Anterior cingulate cortex (tissue), 58 donors: ENCODE measurements around the gene PHC1.

ENCODE experiments used
- DNase-seq, 58 donors: peaks; one replicate each; lab custom pipeline; 2025; lab: John Stamatoyannopoulos, UW

The PHC1 gene

DNA sequence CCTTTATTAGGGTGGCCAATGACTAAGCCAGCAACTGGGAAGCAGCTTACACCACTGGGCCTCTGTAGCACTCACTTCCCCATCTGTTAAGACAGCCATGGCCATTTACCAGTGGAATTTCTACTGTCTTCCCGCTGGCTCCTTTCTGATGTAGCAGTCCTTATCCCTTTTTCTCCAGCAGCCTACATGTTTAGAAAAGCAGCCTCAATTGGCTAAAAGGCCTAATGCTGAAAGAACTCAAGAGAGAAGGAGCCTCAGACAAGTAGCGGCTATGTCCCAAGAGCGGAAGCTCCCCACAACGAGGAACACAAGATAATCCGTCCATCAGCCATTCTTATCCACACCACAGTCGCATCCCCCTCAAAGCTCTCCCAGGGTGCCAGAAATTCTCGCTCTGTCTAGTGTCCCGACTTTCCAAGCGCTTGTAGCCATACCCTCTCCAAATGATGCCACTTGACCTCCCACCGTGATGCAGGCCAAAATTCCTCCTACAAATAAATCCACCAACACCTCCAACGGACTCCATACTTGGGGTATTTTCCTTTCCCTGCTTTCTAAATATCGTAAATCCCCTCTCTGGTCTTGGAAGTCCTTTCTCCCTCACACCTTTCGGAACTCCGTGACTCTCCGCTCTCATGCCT, 34.5 kb downstream of the PHC1 start:
- DNase-seq = peak in 21 of 58 donors; percentile 2 to 59 (median 32)

DNA sequence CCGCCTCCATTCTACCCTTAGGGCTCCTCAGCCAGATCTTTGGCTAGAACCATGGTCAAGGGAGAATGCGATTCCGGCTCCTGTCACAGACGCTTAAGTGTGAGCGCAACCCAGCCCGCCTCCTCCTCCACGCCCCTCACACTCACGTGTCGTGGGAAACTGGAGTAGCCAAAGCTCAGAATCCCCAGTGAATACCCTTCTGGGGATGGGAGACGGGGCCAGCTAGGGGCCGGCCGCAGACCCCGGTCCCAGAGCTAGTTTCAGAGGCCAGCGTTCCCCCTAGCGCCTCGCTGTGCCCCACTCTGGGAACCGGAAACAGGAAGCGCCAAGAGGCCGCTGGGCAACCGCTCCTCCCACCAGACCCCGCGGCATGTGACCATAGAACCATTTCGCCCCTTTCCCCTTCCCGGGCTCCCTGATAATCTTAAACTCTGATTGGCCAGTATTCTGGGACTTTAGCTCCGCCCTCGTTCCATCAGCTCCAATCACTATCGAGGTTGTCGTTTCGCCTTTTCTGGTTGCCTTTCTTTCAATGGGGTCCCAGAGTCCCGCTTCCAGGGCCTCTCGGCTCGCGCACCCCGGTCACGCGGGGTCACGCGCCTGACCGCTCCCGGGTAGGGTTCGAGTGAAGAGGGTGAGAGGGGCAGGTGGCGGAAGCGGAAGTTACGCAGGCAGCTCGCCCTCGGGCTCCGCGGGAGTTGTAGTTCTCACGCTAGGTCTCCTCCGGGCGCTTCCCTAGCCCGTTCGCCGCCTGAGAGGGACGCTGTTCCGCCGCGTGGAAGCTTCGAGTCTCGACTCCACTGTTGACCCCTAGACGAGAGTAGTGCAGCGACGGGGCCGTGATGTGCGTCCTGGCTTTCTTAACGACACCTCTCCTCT, 35.3 kb downstream of the PHC1 start, which contains the start of gene M6PR:
Gene M6PR, minus strand, starts transcription at position 304 of the 879 bp plus-strand sequence. CDS start 3,241 bp downstream, outside the sequence.
- DNase-seq = peak; percentile 78 to 100 (median 98)

DNA sequence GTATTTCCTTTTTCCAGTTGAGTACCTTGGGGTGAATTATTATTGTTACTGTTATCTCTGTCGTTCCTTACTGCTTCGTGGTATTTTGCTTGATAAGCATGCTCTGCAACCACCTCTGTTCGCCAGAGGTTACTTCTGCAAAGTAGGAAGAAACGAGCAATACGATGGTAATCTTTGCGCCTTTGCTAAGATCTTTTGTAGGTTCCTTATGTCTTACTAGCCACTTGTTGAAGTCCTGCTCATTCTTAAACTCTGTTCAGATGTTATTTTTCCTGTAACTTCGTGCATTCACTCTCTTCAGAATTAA, 35.9 kb downstream of the PHC1 start:
- DNase-seq = no peak

DNA sequence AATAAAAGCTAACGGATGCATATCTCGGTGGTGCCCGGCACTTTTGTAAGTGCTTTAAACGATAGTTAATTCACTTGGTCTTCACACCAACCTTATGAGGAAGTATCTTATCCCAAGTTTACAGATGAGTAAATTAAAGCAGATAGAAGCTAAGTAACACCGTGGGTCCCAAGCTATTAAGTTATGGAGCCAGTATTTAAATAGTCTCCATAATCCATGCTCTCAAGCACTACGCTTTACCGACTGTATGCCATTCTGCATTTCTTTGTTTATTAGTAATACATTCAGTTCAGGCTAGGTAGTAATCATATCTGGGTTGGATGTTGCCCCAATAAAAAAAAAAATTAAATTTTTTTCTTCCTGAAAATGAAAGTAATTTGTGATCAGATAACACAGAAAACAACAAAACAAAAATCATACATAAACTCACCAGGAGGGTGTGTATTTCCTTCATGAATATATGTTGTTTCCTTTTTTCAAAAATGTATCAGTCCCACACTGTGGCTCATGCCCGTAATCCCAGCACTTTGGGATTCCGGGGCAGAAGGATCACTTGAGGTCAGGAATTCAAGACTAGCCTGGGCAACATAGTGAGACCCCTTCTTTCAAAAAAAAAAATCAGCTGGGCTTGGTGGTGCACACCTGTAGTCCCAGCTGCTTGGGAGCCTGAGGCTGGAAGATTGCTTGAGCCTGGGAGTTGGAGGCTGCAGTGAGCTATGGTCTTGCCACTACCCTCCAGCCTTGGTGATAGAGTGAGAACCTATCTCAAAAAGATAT, 36.6 kb downstream of the PHC1 start:
- DNase-seq = no peak

DNA sequence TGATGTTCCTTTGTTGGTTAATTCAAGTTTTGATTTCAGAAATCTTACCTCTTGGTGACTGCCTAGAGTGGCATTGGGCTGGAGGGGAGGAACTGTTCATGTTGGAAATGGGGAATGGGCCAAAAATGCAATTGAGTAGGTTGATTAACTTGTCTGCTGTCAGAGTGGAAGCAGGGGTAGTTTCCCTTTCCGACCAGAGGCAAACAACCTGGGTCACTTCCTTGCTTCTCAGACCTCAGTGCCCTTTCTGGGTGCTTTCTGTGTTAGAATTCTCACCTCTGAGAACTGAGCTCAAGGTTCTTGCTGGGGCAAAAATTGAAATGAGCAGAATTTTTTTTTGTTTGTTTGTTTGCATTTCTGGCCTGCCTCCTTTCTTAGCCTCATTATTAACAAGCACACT, 37.4 kb downstream of the PHC1 start:
- DNase-seq = no peak

DNA sequence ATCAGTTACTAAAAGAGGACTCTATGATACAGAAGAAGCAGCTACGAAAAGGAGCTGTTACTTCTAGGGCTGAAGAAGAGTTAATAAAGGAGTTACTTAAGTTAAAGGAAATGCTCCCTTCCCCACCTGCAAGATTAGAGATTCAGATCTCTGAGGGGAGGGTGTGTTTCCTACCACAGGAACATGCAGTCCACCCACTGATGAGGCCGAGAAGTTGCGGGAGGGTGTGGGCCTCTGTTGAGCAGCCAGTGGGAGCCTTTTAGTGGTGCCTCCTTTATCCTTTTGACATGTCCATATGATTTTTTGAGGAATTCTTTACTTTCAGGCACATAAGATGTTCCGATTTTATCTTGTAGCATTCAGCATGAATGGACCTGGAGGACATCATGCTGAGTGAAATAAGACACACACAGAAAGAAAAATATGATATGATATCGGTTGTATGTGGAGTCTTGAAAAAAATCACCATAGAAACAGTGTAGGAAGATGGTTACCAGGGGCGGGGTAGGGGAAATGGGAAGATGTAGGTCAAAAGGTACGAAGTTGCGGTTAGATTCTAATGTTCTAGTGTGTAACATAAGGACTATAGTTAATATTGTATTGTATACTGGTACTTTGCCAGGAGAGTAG, 39.6 kb downstream of the PHC1 start:
- DNase-seq = no peak

DNA sequence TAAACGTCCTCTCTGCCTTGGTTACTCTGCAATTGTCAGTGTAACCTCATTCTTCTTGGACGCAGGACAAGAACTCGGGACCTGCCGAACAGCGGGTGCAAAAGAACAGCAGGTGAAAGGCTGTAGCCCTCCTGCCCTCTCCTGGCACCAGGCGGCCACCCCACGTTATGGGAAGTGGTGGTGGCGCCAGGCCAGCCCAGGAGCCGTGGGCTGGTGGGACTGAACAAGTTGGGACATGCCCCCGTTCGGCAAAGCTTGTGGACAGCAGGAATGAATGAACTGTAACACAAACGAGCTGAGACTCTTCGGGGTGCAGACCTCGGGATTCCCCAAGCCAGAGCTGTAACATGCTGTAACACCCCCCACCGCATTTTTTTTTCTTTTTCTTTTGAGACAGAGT, 41.8 kb downstream of the PHC1 start:
- DNase-seq = no peak

DNA sequence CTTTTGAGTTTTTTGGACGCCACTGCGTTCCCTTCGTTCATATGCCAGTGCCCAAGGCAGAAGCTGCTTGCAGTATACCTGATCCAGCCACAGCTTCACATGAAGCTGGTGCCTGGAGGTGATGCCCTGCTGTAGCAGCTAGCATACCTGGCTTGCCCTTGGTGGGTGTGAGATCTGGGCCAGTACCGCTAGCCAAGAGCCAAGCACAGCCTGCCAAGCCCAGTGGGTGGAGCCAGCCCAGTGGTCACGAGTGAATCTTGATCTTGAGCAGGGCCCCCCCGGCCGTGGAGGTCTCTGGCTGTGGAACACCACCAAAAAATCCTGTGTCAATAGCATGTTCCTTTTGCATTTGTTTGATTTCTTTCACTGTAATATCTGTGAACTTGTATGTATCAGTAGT, 42.5 kb downstream of the PHC1 start:
- DNase-seq = no peak

DNA sequence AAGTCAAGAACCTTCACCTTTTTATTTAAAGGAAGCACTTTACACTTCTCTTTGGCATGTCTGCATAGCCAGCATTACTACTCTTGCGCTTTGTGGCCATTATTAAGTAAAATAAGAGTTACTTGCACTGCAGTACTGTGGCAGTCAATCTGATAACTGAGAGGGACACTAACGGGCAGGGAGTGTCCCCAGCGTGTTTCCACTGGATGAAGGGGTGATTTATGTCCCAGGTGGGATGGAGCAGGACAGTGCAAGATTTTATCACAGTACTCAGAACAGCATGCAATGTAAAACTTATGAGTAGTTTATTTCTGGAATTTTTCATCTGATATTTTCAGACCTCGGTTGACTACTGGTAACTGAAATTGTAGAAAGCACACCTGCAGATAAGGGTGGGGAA, 43.3 kb downstream of the PHC1 start:
- DNase-seq = no peak

DNA sequence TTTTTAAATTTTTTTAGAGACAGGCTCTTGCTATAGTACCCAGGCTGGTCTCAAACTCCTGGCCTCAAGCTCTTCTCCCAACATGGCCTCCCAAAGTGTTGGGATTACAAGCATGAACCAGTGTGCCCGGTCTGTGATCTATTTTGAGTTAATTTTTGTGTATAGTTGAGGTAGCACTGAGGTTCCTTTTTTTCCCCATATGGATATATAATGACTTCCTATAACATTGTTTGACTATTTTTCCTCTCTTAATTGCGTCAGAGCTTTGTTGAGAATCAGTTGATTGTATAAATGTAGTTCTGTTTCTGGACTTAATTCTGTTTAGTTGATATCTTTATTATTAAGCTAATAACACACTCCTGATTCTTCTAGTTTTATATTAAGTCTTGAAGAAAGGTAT, 43.8 kb downstream of the PHC1 start:
- no peak for DNase-seq

DNA sequence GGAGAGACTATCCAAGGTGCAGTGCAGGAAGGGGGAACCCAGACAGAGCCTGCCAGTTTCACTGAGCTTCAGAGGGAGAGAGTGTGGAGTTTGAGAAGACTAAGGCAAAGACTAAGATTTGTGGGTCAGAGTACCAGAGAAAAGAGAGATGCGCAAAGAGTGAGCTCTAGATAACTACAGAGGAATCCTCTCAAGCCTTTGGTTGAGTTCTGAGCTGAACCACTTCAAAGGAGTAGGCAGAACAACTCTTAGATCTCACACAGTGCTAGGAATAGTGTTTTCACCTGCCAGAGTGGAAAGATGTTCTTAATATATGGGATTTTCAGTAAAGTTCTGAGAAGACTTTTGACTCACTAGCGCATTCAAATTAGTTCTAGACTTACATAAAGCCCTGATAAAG, 45.9 kb downstream of the PHC1 start:
- no peak for DNase-seq

DNA sequence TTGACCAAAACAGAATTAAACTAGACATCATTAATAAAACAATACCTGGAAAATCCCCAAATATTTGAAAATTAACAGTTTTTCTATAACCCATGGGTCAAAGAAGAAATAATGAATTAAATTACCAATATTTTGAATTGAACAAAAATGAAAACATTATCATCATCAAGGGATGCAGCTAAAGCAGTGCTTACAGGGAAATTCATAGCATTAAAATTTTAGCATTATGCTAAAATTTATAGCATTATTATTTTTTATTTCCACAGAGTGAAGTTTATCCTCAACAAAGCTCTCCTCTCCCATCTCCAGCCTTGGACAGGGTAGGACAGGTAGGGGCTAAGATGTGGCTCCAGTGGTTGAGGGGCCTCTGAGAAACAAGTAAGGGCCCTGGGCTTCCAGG, 54.5 kb downstream of the PHC1 start:
- DNase-seq = no peak

DNA sequence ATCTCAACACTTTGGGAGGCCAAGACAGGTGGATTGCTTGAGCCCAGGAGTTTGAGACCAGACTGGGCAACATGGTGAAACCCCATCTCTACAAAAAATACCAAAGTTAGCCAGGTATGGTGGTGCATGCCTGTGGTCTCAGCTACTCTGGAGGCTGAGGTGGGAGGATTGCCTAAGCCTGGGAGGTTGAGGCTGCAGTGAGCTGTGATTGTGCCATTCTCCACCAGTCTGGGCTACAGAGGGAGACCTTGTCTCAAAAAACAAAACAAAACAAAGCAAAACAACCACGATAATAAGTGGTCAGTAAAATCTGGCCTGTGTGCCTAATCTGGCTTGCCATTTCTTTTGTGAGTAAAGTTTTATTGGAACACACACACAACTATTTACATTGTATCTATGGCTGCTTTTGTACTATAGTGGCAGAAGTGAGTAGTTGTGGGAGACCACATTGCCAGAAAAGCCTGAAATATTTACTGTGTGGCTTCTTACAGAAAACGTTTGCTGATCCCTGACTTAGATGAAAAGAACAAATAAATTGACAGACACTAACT, 55.6 kb downstream of the PHC1 start:
- no peak for DNase-seq

DNA sequence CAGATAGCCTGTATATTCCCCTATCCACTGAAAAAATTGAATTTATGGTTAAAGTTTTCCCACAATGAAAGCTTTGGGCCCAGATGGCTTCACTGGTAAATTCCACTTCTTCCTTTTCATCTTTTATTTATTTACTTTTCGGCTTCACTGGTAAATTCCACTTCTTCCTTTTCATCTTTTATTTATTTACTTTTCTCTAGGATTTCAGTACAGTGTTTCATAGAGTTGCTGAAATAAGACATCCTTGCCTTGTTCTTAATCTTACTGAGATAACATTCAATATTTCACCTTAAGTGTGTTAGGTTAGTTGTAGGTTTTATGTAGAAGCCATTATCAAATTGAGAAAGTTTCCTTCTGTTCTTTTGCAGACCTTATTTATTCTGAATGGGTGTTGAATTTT, 56.1 kb downstream of the PHC1 start:
- DNase-seq = no peak

DNA sequence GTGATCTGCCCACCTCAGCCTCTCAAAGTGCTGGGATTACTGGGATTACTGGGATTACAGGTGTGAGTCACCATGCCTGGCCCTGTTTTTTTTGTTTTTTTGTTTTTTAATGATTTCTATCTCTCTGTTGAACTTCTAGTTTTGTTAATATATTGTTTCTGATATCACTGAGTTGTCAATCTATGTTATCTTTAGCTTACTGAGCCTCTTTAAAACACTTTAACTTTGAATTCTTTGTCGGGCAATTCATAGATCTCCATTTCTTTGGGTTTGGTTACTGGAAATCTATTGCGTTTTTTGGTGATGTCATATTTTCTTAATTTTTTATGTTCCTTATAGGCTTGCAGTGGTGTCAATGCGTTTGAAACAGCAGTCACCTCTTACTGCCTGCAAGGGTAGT, 65.8 kb downstream of the PHC1 start:
- DNase-seq = no peak

DNA sequence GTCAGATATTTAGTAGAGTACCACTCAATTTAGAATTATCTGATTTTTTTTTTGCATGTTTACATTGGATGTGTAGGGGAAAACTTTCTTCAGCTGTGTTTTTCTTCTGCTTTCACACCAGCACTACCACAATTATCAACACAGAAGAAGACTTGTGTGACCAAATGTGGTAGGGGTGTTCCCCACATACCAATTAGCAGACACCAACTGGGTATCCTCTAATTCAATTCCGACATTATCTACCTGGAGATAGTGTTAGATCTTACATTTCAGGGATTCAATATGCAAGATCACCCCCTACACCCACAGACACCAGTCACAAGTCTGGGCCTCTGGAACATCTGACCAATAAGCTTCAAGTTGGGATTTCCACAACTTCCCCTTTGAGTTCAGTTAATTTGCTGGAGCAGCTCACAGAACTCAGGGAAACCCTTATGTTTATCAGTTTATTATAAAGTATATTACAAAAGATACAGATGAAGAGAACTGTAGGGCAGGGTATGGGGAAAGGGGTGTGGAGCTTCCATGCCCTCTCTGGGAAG, 71.0 kb downstream of the PHC1 start:
- DNase-seq = no peak

DNA sequence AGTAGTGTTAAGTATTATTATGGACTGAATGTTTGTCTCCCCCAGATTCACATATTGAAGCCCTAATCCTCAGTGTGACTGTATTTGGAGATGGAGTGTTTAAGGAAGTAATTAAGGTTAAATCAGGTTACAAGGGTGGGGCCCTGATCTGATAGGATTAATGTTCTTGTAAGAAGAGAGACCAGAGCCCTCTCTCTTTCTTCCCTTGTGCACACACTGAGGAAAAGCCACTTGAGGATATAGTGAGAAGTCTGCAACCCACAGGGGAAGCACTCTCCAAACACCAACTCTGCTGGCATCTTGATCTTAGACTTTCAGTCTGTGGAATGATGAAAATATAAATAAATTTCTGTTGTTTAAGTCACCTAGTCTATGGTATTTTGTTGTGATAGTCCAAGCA, 72.9 kb downstream of the PHC1 start:
- DNase-seq = no peak

DNA sequence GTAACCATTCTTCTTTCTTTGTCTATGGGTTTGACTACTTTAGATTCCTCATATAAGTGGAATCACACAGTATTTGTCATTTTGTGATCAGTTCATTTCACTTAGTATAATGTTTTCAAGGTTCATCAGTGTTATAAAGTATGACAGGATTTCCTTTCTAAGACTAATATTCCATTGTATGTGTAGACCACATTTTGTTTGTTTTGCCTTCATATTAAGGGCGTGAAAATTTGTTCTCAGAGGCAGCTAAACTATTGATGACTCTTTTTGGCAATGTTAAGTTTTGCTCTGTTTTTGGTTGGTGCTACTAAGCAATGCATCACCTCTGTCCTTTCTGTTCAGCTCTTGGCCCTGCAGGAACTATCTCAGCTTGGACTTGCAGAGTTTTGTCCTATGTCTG, 73.4 kb downstream of the PHC1 start:
- DNase-seq = no peak

DNA sequence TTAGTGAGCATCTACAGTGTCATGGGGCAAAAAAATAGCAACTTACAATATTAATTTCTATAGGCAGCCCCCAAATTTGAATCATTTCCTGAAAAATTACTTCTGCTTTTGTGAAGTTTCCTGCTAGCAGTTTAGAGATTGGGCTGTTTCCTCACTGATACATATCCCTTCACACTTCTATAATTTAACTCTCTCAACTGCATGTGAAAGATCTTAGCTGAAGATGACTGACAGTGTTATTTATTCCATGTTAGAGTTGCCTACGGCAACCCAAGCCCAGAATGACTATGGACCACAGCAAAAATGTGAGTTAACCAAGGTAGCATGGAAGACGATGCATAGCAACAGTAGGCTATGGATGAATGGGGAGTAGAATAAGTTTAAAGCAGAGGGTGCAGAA, 75.1 kb downstream of the PHC1 start, which contains the start of gene KLRG1:
Gene KLRG1, plus strand, starts transcription at position 134 of the 400 bp plus-strand sequence. Its CDS starts 90 bp downstream, at position 224.
- no peak for DNase-seq
